GM18861 (cell line): Measurements from ENCODE around the gene NUMB.
"Not testable (repeated sequence)": the region's sequence is repeated elsewhere in the genome, so short reads cannot be mapped to it uniquely, and the experiment has no call there.

Experiments
- ATAC-seq: cut with Tn5 transposase; IDR thresholded peaks from one replicate; pipeline ENCODE4 v1.9.1; 2021; ENCODE audit not compliant: unreplicated experiment

NUMB gene

GRCh38 chr14:73423092-73423491 is 35.3 kb downstream of the NUMB start:
- not testable (repeated sequence) for ATAC-seq

DNA sequence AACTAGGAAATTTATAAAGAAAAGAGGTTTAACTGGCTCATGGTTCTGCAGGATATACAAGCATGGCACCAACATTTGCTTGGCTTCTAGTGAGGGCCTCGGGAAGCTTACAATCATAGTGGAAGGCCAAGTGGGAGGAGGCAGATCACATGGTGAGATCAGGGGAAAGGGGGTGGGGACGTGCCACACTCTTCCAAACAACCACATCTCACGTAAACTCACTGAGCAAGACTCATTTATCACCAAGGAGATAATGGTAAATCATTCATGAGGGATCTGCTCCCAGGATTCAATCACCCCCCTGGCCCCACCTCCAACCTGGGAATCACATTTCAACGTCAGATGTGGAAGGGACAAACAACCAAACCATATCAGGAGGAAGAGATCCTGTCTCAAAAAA is 35.8 kb downstream of the NUMB start:
- ATAC-seq: no peak

DNA sequence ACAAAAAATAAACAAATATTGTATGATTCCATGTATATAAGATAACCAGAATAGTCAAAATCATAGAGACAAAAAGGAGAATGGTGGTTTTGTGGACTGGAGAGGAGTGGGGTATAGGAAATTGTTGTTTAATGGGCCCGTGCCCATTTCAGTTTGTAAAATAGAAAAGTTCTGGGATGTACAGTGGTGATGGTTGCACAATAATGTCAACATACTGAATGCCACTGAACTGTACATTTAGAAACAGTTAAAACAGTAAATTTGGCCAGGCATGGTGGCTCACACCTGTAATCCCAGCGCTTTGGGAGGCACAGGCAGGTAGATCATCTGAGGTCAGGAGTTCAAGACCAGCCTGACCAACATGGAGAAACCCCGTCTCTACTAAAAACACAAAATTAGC is 40.1 kb downstream of the NUMB start:
- no peak for ATAC-seq

DNA sequence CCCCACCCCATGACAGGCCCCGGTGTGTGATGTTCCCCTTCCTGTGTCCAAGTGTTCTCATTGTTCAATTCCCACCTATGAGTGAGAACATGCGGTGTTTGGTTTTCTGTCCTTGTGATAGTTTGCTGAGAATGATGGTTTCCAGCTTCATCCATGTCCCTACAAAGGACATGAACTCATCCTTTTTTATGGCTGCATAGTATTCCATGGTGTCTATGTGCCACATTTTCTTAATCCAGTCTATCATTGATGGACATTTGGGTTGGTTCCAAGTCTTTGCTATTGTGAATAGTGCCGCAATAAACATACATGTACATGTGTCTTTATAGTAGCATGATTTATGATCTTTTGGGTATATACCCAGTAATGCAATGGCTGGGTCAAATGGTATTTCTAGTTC is 52.1 kb downstream of the NUMB start:
- ATAC-seq: not testable (repeated sequence)

DNA sequence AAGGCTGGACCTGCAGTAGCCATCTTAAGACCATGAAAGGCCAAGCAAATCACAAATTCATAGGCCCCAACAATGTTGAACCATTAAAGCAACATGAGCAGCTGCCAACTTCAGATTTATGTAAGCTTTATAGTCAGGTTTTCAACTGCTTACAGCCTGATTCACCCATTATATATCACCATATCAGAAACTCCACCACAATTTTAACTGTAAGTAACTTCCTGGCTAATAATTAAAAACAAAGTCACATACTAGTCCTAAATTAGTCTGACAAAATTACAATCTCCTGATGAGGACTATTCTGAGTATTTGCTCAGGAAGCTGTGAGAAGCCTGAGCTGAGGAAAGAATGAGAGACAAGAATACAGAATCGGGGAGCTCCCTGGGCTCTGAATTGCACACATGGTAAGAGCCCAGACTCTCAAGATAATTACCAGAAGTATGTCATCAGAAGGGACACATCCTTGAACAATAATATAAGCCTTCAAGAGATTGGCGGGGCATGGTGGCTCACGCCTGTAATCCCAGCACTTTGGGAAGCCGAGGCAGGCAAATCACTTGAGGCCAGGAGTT is 55.1 kb downstream of the NUMB start:
- ATAC-seq: no peak

- ATAC-seq: no peak
Measured at GRCh38 chr14:73402579-73402978, 55.8 kb downstream of the NUMB start.

GRCh38 chr14:73397810-73398209 is 60.5 kb downstream of the NUMB start:
- no peak for ATAC-seq

DNA sequence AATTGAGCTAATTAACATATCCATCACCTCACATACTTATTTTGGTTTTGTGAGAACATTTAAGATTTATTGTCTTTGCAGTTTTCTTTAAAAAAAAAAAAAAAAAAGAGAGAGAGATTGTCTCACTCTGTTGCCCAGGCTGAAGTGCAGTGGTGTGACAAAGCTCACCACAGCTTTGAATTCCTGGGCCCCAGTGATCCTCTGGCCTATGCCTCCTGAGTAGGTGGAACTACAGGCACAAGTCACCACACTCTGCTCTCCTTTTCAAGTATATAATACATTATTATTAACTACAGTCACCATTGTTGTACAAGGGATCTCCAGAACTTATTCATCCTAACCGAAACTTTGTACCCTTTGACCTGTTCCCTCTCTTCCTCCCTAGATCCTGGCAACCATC is 64.0 kb downstream of the NUMB start:
- ATAC-seq: no peak

- ATAC-seq: no peak
Measured at GRCh38 chr14:73393375-73393774, 65.0 kb downstream of the NUMB start.

GRCh38 chr14:73392329-73393257 is 65.8 kb downstream of the NUMB start:
- ATAC-seq: no peak

DNA sequence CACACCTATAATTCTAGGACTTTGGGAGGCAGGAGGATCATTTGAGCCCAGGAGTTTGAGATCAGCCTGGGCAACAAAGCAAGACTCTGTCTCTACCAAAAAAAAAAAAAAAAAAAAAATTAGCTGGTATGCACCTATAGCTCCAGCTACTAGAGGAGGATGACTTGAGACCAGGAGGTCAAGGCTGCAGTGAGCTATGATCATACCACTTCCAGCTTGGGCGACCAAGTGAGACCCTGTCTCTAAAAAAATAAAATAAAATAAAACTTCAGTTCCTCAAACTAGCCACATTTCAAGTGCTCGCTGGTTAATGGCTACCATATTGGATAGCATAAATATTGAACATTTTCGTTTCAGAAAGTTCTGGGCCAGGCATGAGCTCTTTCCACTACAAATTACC is 70.5 kb downstream of the NUMB start:
- ATAC-seq: peak; percentile 61

- no peak for ATAC-seq
Measured at GRCh38 chr14:73386342-73386741, 72.0 kb downstream of the NUMB start.

GRCh38 chr14:73385021-73385420 is 73.3 kb downstream of the NUMB start:
- ATAC-seq: not testable (repeated sequence)

DNA sequence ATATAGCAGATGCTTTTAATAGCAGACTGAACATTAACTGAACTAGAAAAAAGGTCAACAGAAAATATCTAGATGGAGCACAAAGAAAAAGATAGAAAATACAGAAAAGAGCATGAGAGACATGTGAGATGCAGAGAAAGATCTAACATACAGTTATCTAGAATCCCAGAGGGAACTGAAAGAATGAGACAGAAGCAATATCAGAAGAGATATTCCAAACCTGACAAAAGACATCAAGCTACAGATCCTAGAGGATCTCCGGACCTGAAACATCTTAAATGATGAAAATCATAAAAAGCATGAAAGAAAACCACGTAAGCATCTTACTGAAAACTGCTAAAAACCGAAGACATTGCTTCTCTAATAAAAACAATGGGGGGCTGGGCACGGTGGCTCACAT is 75.0 kb downstream of the NUMB start:
- ATAC-seq: no peak

- ATAC-seq: no peak
Measured at GRCh38 chr14:73381380-73382013, 76.8 kb downstream of the NUMB start.

GRCh38 chr14:73376585-73376984 is 81.8 kb downstream of the NUMB start:
- no peak for ATAC-seq

DNA sequence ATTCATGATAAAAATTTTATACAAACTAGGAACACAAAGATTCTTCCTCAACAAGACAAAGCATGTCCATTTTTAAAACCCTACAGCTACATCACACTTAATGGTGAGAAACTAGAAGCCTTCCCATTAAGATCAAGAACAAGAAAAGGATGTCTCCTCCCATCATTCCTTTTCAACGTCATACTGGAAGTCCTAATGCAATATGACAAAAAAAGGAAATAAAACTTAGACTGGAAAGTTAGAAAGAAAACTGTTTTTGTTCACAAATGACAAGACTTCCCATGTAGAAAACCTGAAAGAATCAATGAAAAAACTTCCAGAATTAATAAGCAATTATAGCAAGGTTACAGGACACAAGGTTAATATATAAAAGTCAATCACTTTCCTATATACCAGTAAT is 82.5 kb downstream of the NUMB start:
- ATAC-seq: no peak

- no peak for ATAC-seq
Measured at GRCh38 chr14:73374218-73374617, 84.1 kb downstream of the NUMB start.

DNA sequence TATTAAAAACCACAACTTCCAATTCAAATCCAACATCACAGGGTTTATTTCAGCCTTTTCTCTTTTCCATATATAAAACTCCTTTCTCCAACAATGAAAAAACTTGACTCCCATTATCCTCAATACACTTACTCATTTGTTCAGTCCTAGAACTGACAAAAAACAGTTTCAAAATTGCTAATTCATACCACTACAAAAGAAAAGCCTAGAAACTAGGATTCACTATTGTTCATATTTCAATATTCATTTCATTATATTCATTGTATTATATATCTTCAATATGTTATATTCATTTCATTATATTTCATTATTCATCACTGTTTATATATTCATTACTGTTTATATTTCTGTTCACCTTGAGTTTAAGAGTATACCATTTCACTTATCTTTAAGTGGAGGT is 85.8 kb downstream of the NUMB start:
- ATAC-seq: no peak

- ATAC-seq: no peak
Measured at GRCh38 chr14:73370561-73370960, 87.8 kb downstream of the NUMB start.

DNA sequence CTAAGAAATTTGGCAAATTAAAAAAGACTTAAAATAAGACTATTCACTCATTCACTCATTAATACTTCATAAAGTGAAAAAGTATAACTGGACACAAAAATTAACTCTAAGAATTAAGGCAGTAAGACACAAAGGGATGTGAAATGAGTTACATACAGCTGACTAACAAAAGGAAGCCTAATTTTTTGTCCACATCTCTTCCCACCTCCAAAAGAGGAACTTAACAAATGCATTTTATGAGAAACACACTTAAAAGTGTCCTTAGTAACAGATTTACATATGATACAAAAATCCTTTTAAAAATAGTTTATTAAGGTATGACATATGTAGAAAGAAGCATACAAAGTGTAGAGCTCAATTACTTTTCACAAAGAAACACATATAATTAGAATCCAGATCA is 88.9 kb downstream of the NUMB start:
- ATAC-seq: no peak

- no peak for ATAC-seq
Measured at GRCh38 chr14:73368616-73369015, 89.7 kb downstream of the NUMB start.
